Natural killer cell (primary cell): ENCODE results near the gene MYOM1. TPM values are rescaled to one million over a fixed set of nuclear protein-coding genes. Genes with fewer than 3 reads are reported as not detected.
"Not testable (repeated sequence)": the region's sequence is repeated elsewhere in the genome, so short reads cannot be mapped to it uniquely, and the experiment has no call there.

ENCODE experiments used
- ATAC-seq, 3 donors: fragments of 150-1000 bp in 2 of 3; fragments of 200-7000 bp in 1 of 3; cut with Tn5 transposase; 1 replicate in 1 of 3; 2 replicates in 2 of 3; pipeline ENCODE4 v1.10.0; 2021; ENCODE audit warnings: mild to moderate bottlenecking in 2 of 3, moderate library complexity in 2 of 3
- DNase-seq, 2 donors: peaks; one replicate each; pipeline versions ENCODE4 v3.0.0 to v3.0.0-alpha.2; 2013 to 2021; ENCODE audit warnings: mixed read lengths in 1 of 2
- H3K27ac ChIP-seq: one replicate; pipeline ENCODE4 v1.5.1; 2013; ENCODE audit warnings: mild to moderate bottlenecking, low read length
- H3K27me3 ChIP-seq: one replicate; pipeline ENCODE4 v1.6.1; 2013; ENCODE audit warnings: low read length; ENCODE audit not compliant: control insufficient read depth, insufficient read depth
- H3K36me3 ChIP-seq: one replicate; pipeline ENCODE4 v1.6.1; 2013; ENCODE audit warnings: low read length; ENCODE audit not compliant: control insufficient read depth, insufficient read depth
- H3K4me1 ChIP-seq: one replicate; pipeline ENCODE4 v1.6.1; 2013; ENCODE audit warnings: low read length; ENCODE audit not compliant: control insufficient read depth, insufficient read depth
- H3K4me3 ChIP-seq: one replicate; pipeline ENCODE4 v1.5.1; 2013; ENCODE audit warnings: low read length
- H3K9me3 ChIP-seq: one replicate; pipeline ENCODE4 v1.6.1; 2013; ENCODE audit warnings: low read length; ENCODE audit not compliant: control insufficient read depth, insufficient read depth
- H3K27ac Mint-ChIP-seq, 2 donors: one replicate each; pipeline ENCODE4 v1.8.0; 2022; ENCODE audit warnings: mild to moderate bottlenecking in 2 of 2, mixed read lengths in 2 of 2, moderate library complexity in 1 of 2
- H3K27me3 Mint-ChIP-seq, 2 donors: one replicate each; pipeline ENCODE4 v1.8.0; 2022; ENCODE audit warnings: low read depth in 2 of 2, mixed read lengths in 2 of 2
- H3K36me3 Mint-ChIP-seq: one replicate; pipeline ENCODE4 v1.8.0; 2022; ENCODE audit warnings: mixed read lengths
- H3K4me1 Mint-ChIP-seq, 2 donors: one replicate each; pipeline ENCODE4 v1.8.0; 2022; ENCODE audit warnings: mixed read lengths in 2 of 2
- H3K4me3 Mint-ChIP-seq: one replicate; pipeline ENCODE4 v1.8.0; 2022; ENCODE audit warnings: mild to moderate bottlenecking, moderate library complexity, mixed read lengths
- H3K9me3 Mint-ChIP-seq, 2 donors: one replicate each; pipeline ENCODE4 v1.8.0; 2022; ENCODE audit warnings: mixed read lengths in 2 of 2
- CTCF ChIP-seq: fragments of 200-600 bp; IDR thresholded peaks from one replicate; pipeline ENCODE4 v1.8.0; 2022; ENCODE audit warnings: antibody characterized with exemption
- WGBS: methylation state at CpG from one replicate; pipeline ENCODE4 v1.1.7; 2013; ENCODE audit warnings: missing lambda C conversion rate; ENCODE audit not compliant: insufficient coverage; 5-methylcytosine and 5-hydroxymethylcytosine counted together
- intact Hi-C: fragments of 100-400 bp; cut with micrococcal nuclease; formaldehyde crosslinking; loops from one replicate; pipeline ENCODE4 v1.14.2; 2022
- total RNA-seq, 4 donors: library from RNA; stranded (reverse); fragments of 120-200 nt in 1 of 4; gene quantifications; one replicate each; pipeline versions ENCODE4 v1.2.3 to v1.2.4, GENCODE V29; 2013 to 2022

Gene MYOM1
- total RNA-seq, 3 donors from 2014 or later (not counting 1 experiment from before 2014, with no cell fraction given) = 1.7 to 5.8 (median 3.0) TPM

- Mint-ChIP-seq H3K4me1 (peaks cover 0 to 5% of the 10 kb centered on the region in 2 donors), H3K27me3 (no peaks in the 10 kb centered on the region), H3K27ac (no peak overlapping the region), H3K9me3 (peaks cover 4 to 12% of the 10 kb centered on the region in 2 donors), H3K4me3 (no peak overlapping the region), H3K36me3 (peaks cover 29% of the 10 kb centered on the region)
- intact Hi-C loops = no loop called here
- ATAC-seq (no peak), DNase-seq (no peak)
- Histone ChIP-seq H3K4me3 (no peak overlapping the region), H3K36me3 (no peaks in the 10 kb centered on the region), H3K27me3 (no peaks in the 10 kb centered on the region), H3K9me3 (no peaks in the 10 kb centered on the region), H3K27ac (no peak overlapping the region), H3K4me1 (no peaks in the 10 kb centered on the region)
- TF ChIP-seq CTCF = no peak
Measured at GRCh38 chr18:3205239-3205638, 14.5 kb downstream of the MYOM1 start.

DNA sequence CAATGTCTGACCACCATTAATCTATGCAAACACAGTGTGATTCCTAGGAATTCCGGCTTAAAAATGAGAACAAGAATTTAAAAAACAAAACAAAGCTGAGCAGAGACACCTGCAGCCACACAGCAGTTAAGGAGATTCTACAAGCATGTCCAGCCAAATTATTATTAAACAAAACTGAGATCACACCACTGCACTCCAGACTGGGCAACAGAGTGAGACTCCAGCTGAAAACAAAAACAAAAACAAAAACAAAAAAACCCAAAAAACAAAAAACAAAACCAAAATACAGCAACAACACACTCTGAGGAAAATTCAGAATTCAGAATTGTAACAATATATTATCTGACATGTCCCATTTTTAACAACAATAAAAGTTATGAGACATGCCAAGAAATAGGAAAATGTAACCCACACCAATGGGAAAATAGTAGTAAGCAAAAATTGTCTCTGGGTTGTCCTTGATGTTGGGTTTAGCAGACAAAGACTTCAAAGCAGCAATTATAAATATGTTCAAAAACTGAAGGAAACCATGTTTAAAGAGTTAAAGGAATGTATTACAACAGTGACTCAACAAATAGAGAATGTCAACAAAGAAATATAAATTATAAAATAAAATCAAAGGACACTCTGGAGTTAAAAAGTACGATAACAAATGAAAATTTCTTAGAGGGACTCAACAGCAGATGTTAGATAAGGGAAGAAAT is 19.7 kb downstream of the MYOM1 start:
- H3K36me3 Mint-ChIP-seq = peaks cover 22% of the 10 kb centered on the region
- Histone ChIP-seq H3K4me1 (no peaks in the 10 kb centered on the region), H3K27me3 (no peaks in the 10 kb centered on the region), H3K27ac (no peak overlapping the region), H3K9me3 (no peaks in the 10 kb centered on the region), H3K36me3 (no peaks in the 10 kb centered on the region), H3K4me3 (no peak overlapping the region)
- no peak for TF ChIP-seq CTCF
- no peak for DNase-seq
- intact Hi-C loops = no loop called here
- no peaks in the 10 kb centered on the region for H3K4me1 Mint-ChIP-seq
- peaks cover 4 to 11% of the 10 kb centered on the region in 2 donors for H3K9me3 Mint-ChIP-seq
- H3K27me3 Mint-ChIP-seq = no peaks in the 10 kb centered on the region
- H3K27ac Mint-ChIP-seq = no peak overlapping the region
- no peak overlapping the region for H3K4me3 Mint-ChIP-seq
- ATAC-seq = no peak
- 91% methylated on average over 1 of the region's 2 CpGs for WGBS

DNA sequence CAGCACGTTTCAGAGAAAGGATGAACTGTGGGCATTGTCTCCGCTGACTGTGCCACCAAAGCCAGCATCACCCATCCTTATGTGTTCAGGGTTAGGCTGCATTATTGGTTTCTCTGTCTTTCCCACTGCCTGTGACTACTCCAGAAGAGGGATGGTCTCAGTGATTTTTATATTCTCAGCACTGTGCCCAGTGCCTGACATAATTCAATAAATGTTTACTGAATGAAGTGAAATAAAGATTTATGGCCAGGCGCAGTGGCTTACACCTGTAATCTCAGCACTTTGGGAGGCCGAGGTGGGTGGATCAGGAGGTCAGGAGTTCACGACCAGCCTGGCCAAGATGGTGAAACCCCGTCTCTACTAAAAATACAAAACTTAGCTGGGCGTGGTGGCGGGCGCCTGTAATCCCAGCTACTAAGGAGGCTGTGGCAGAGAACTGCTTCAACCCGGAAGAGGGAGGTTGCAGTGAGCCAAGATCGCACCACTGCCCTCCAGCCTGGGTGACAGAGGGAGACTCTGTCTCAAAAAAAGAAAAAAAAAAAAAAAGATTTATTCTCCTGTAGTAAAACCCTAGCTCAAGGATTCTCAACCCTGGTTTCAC is 21.4 kb downstream of the MYOM1 start:
- DNase-seq, H3K36me3 ChIP-seq, H3K36me3 Mint-ChIP-seq, H3K4me3 ChIP-seq, H3K9me3 Mint-ChIP-seq, H3K4me3 Mint-ChIP-seq, ATAC-seq, H3K27me3 Mint-ChIP-seq, H3K27ac Mint-ChIP-seq, intact Hi-C loops, H3K27ac ChIP-seq, H3K27me3 ChIP-seq, H3K4me1 Mint-ChIP-seq, H3K9me3 ChIP-seq, H3K4me1 ChIP-seq: not testable (repeated sequence)
- 93% methylated on average over 11 of the region's 11 CpGs for WGBS

GRCh38 chr18:3194947-3195612 is 24.7 kb downstream of the MYOM1 start:
- TF ChIP-seq CTCF = no peak
- H3K9me3 Mint-ChIP-seq = no peaks in the 10 kb centered on the region
- H3K9me3 ChIP-seq = no peaks in the 10 kb centered on the region
- H3K27ac Mint-ChIP-seq = no peak overlapping the region
- H3K27me3 ChIP-seq = no peaks in the 10 kb centered on the region
- ATAC-seq = no peak
- no peaks in the 10 kb centered on the region for H3K27me3 Mint-ChIP-seq
- no peak for DNase-seq
- H3K4me3 Mint-ChIP-seq = no peak overlapping the region
- no peaks in the 10 kb centered on the region for H3K4me1 ChIP-seq
- no peaks in the 10 kb centered on the region for H3K36me3 Mint-ChIP-seq
- H3K36me3 ChIP-seq = no peaks in the 10 kb centered on the region
- no peak overlapping the region for H3K27ac ChIP-seq
- no peaks in the 10 kb centered on the region for H3K4me1 Mint-ChIP-seq
- intact Hi-C loops = no loop called here
- H3K4me3 ChIP-seq = no peak overlapping the region
- over 99% methylated on average over 6 of the region's 6 CpGs for WGBS
